Fibroblast of mammary gland (primary cell): ENCODE results near the gene IP6K3.

Experiments used
- DNase-seq: peaks from one replicate; pipeline ENCODE4 v3.0.0-alpha.2; 2010; ENCODE audit warnings: low read depth
- H3K4me3 ChIP-seq: 2 replicates; pipeline ENCODE4 v1.5.1; 2011; ENCODE audit warnings: low read depth, mild to moderate bottlenecking, low read length, moderate library complexity; ENCODE audit not compliant: control insufficient read depth
- TF ChIP-seq, protein P1 (sequence below): conservative IDR thresholded peaks from 2 replicates; pipeline ENCODE4 v1.5.1; 2011; ENCODE audit warnings: low read depth, low read length, inconsistent platforms; ENCODE audit not compliant: control insufficient read depth, insufficient read depth

Gene IP6K3

DNA sequence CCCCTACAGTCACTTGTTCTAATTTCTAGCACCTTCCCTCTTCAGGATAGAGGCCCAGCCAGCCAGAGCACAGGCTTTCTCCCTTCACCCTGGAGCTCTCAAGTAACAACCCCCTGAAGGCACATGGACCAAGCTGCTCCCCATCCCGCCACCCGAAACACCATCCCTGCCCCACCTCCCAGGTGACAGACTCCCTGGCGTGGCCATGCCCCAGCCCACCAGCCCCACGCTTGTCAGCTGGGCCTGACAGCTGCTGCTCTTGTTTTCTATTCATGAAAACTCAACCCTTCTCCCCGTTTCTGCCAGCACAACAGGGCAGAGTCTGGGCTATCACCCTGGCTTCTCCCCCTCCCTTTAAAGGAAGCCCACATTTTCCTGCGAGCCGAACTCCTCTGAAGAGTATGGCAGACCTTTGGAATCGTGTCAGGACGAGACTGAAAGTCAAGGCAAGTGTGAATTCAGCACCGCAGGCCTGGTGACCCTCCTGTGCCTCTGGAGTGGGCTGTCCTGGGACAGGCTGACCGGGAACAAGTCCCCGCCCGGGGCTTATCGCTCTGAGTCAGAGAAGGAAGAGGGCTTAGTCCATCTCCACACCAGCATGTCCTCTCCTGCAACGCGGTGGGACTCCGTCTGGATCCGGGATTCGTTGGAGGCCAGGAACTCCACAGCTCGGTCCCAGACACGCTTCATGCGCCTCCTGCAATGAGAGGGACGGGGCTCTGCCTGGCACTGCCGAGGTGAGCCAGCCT lies 25.6 kb upstream of the IP6K3 start:
- TF ChIP-seq, protein P1, sequence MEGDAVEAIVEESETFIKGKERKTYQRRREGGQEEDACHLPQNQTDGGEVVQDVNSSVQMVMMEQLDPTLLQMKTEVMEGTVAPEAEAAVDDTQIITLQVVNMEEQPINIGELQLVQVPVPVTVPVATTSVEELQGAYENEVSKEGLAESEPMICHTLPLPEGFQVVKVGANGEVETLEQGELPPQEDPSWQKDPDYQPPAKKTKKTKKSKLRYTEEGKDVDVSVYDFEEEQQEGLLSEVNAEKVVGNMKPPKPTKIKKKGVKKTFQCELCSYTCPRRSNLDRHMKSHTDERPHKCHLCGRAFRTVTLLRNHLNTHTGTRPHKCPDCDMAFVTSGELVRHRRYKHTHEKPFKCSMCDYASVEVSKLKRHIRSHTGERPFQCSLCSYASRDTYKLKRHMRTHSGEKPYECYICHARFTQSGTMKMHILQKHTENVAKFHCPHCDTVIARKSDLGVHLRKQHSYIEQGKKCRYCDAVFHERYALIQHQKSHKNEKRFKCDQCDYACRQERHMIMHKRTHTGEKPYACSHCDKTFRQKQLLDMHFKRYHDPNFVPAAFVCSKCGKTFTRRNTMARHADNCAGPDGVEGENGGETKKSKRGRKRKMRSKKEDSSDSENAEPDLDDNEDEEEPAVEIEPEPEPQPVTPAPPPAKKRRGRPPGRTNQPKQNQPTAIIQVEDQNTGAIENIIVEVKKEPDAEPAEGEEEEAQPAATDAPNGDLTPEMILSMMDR: no peak
- no peak overlapping the region for H3K4me3 ChIP-seq
- DNase-seq: no peak

DNA sequence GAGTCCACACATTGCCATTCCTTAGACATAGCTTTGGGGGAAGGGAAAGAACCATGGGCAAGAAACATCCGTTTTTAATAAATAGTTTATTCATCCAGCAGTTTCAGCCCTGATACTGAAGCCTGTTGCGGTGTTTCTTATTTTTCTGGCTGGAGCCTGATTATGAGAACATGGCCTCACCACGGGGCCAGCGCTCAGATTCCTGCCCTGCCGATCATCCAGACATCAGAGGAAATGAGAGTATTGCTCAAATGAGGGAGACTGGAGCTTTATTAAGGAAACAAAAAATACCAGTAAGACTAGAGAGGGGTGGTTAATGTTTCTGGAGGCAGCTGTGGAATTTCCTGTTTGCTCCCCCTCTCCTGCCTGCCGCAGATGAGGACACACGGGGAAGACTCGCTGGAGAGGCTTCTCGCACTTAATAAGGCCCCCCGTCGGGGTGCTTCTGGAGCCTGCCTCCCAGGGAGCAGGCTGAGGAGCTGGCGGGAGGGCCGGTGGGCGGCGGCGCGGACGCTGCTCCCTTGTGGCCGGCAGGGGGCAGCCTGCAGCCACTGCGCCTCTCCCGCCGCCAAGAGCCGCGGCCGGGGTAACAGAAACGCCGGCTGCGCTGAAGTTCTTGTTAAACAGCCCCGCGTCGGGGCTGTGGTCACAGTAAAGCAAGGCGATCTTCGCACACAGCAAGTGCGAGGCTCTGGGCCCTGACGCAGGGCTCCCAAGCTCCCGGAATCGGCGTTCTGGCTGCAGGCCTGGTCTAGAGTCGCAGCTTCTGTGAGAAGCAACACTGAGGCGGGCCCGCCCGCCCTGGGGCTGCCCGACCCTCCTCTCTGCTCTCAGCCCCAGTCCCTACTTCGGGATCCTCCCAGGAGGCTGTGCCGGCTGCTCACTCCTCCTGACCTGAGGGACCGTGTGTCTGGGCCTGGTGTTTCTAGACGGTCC lies 24.7 kb upstream of the IP6K3 start:
- DNase-seq: peak; percentile 84
- no peak overlapping the region for H3K4me3 ChIP-seq
- TF ChIP-seq, protein P1: peak; percentile 45

DNA sequence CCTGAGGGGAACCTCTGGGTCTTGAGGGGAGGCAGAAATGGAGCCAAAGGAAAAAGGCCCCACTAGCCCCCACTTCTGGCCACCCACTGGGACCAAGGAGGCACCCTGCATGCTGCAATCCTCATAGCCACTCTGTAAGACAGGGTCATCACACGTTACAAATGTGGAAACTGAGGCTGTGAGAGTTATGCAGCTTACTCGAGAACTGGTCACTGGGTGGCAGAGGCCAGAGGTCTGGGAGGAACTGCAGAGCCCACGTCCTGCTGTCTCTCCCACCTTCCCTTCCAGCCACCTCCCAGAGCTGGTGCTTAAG lies 24.1 kb upstream of the IP6K3 start:
- DNase-seq: no peak
- no peak overlapping the region for H3K4me3 ChIP-seq
- TF ChIP-seq, protein P1: no peak

DNA sequence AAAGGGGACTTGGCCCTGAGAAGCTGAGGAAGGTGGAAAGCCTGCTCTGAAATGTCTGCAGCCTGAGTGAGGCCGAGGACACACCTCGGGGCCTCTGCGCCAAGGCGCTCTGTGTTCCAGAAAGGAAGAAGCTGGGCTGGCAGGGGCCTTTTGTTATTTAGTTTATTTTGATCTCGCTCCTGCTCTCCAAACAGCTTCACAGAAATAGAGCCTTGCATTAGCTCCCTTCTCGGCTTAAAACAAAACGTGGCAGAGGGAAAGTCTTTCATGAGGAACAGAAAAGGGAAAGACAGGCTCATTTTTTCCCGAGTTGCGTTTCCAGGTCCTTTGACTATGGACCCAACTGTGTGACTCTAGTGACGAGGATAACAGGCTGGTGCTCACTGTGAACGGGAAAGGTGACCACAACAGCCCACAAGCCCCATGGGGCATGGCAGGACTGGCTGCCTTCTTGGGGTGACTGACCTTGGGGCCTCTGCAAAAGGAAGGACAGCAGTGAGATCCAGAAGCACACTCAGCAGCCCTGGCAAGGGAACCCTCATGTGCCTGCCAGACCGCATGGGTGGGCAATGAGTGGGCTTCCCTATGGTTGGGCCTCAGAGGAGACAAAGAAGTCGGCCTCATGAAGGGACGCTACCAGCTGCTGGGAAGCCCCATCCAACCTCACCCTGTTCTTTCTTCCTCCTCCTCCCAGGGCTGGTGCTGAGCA lies 23.6 kb upstream of the IP6K3 start:
- H3K4me3 ChIP-seq: no peak overlapping the region
- TF ChIP-seq, protein P1: no peak
- DNase-seq: no peak

DNA sequence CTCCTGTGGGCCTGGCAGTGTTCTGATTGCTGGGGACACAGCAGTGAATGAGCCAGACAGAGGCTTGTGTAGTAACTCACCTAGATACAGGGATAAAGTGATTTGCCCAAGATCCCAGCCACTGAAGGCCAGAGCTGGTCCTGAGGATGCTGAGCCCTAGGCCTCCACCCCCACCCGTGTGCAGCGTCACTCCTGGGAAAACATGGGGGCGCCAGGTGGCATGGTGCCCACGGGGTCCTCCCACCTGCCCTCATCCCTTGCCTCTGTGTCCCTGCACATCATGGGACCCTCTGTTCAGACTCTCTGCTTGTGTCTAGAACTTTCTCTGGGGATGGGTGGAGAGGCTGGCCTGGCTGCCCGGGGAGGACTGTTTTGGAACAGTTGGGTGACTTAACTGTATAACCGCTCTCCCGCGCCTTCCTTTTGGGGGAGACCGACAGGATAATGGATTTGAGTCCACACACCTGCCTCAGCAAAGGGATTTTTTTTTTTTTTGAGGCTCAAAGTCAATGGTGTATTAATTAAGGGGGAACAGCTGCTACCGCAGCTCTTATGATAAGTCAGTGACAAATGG lies 22.6 kb upstream of the IP6K3 start:
- H3K4me3 ChIP-seq: no peak overlapping the region
- no peak for DNase-seq
- TF ChIP-seq, protein P1: no peak

DNA sequence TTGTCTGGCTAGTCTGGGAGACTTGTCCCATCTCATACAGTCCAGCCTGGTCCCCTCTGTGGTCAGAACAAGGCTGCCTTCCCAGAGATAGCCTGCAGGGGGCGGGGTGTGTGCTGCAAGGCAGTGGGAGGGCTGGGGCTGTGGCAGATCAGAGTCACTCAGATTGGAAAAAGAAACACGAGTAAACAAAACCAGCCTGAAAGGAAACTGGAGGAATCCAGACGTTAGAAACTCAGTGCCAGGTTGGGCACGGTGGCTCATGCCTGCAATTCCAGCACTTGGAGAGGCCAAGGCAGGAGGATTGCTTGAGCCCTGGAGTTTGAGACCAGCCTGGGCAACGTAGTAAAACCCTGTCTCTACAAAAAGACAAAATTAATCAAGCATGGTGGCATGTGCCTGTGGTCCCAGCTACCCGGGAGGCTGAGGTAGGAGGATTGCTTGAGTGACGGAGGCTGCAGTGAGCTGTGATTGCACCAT lies 22.0 kb upstream of the IP6K3 start:
- TF ChIP-seq, protein P1: peak; percentile 89
- no peak overlapping the region for H3K4me3 ChIP-seq
- peak; percentile 71 for DNase-seq
